ENCODE measurements around the gene CENPK. TPM values are rescaled to one million over a fixed set of nuclear protein-coding genes. Genes with fewer than 3 reads are reported as not detected.

CENPK gene
- total RNA-seq, 3 donors from 2014 or later (not counting 1 experiment from before 2014, with no cell fraction given), result 22.0 to 32.0 (median 26.1) TPM

GRCh38 chr5:65512170-65512937 is 50.6 kb downstream of the CENPK start:
- H3K4me1 ChIP-seq (ENCODE audit: control insufficient read depth, insufficient read depth, low read length), result no peaks in the 10 kb centered on the region
- ATAC-seq, result no peak
- no peaks in the 10 kb centered on the region for H3K27me3 ChIP-seq (ENCODE audit: control insufficient read depth, insufficient read depth, low read length)
- intact Hi-C loops (cut with micrococcal nuclease), result no loop called here
- Mint-ChIP-seq H3K27me3 (ENCODE audit: low read depth in 2 of 2) (no peaks in the 10 kb centered on the region), H3K4me3 (no peak overlapping the region), H3K36me3 (no peaks in the 10 kb centered on the region), H3K9me3 (no peaks in the 10 kb centered on the region), H3K27ac (no peak overlapping the region), H3K4me1 (peaks cover 0 to 7% of the 10 kb centered on the region in 2 donors)
- H3K4me3 ChIP-seq (ENCODE audit: low read length), result no peak overlapping the region
- H3K36me3 ChIP-seq (ENCODE audit: control insufficient read depth, insufficient read depth, low read length), result no peaks in the 10 kb centered on the region
- H3K9me3 ChIP-seq (ENCODE audit: control insufficient read depth, insufficient read depth, low read length), result no peaks in the 10 kb centered on the region
- 62% methylated on average over 4 of the region's 6 CpGs for WGBS (ENCODE audit: insufficient coverage)
- TF ChIP-seq CTCF (IDR thresholded peaks at IDR 0.05), result no peak
- DNase-seq, result no peak
- H3K27ac ChIP-seq (ENCODE audit: low read length), result no peak overlapping the region

GRCh38 chr5:65508978-65509377 is 54.0 kb downstream of the CENPK start:
- Histone ChIP-seq H3K4me3 (ENCODE audit: low read length) (no peak overlapping the region), H3K27me3 (ENCODE audit: control insufficient read depth, insufficient read depth, low read length) (no peaks in the 10 kb centered on the region), H3K4me1 (ENCODE audit: control insufficient read depth, insufficient read depth, low read length) (no peaks in the 10 kb centered on the region), H3K36me3 (ENCODE audit: control insufficient read depth, insufficient read depth, low read length) (no peaks in the 10 kb centered on the region), H3K27ac (ENCODE audit: low read length) (no peak overlapping the region), H3K9me3 (ENCODE audit: control insufficient read depth, insufficient read depth, low read length) (no peaks in the 10 kb centered on the region)
- H3K4me3 Mint-ChIP-seq, result no peak overlapping the region
- intact Hi-C loops (cut with micrococcal nuclease), result no loop called here
- TF ChIP-seq CTCF (IDR thresholded peaks at IDR 0.05), result no peak
- no peaks in the 10 kb centered on the region for H3K9me3 Mint-ChIP-seq
- H3K27me3 Mint-ChIP-seq (ENCODE audit: low read depth in 2 of 2), result no peaks in the 10 kb centered on the region
- 100% methylated on average over 2 of the region's 2 CpGs for WGBS (ENCODE audit: insufficient coverage)
- no peak for ATAC-seq
- H3K4me1 Mint-ChIP-seq, result peaks cover 0 to 7% of the 10 kb centered on the region in 2 donors
- H3K36me3 Mint-ChIP-seq, result no peaks in the 10 kb centered on the region
- DNase-seq, result no peak
- H3K27ac Mint-ChIP-seq, result no peak overlapping the region

- no peaks in the 10 kb centered on the region for H3K27me3 Mint-ChIP-seq (ENCODE audit: low read depth in 2 of 2)
Measured at GRCh38 chr5:65506961-65507360, 56.0 kb downstream of the CENPK start.

More at GRCh38 chr5:65506961-65507360, 56.0 kb downstream of the CENPK start:
- Mint-ChIP-seq H3K4me1 (peaks cover 0 to 2% of the 10 kb centered on the region in 2 donors), H3K4me3 (no peak overlapping the region), H3K9me3 (no peaks in the 10 kb centered on the region), H3K36me3 (no peaks in the 10 kb centered on the region), H3K27ac (no peak overlapping the region)
- no peak overlapping the region for H3K27ac ChIP-seq (ENCODE audit: low read length)
- no peak for ATAC-seq
- intact Hi-C loops (cut with micrococcal nuclease), result no loop called here
- H3K4me3 ChIP-seq (ENCODE audit: low read length), result no peak overlapping the region
- TF ChIP-seq CTCF (IDR thresholded peaks at IDR 0.05), result no peak
- no peaks in the 10 kb centered on the region for H3K9me3 ChIP-seq (ENCODE audit: control insufficient read depth, insufficient read depth, low read length)
- no peaks in the 10 kb centered on the region for H3K4me1 ChIP-seq (ENCODE audit: control insufficient read depth, insufficient read depth, low read length)
- no peaks in the 10 kb centered on the region for H3K27me3 ChIP-seq (ENCODE audit: control insufficient read depth, insufficient read depth, low read length)
- DNase-seq, result no peak
- H3K36me3 ChIP-seq (ENCODE audit: control insufficient read depth, insufficient read depth, low read length), result no peaks in the 10 kb centered on the region
- WGBS (ENCODE audit: insufficient coverage), result 73% methylated on average over 3 of the region's 3 CpGs

All from natural killer cell (primary cell).